ENCODE results near the gene CALR3.
A peak's percentile ranks its signal among the peaks of the same experiment; 100 is the strongest.

Gene CALR3

DNA sequence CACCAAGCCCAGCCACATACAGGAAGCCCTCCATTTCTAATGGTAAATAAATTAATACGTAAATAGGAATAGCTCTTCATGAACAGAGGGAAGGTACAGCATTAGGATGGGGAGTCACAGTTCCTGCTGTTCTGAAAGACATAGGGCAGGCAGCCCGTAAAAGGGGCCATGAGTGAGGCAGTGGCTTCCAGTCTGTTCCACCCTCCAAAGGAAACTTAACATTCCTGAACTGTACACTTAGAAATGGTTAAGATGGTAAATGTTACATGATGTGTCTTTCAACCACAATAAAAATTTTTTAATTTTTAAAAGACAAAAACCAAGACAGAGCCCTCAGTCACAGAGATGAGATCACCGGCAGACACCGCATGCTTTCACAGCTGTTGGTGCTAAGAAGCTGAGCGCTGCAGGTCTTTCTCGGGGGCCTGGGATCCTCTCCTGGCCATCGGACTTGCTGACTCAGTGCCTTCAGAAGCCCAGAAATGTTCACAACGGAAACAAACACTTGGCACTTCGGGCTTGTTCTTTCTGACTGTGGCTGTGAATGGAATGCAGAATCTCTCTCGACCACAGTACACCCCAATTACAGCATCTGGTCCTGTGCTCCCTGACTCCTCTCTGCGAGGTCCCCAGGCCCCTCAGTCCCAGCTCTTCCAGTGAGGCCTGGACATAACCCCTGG lies 60.6 kb downstream of the CALR3 start:
- DNase-seq: no peak
- no peaks in the 10 kb centered on the region for H3K27me3 Mint-ChIP-seq (ENCODE audit: low read depth, poor library complexity)
- H3K4me3 Mint-ChIP-seq: no peak overlapping the region
- TF ChIP-seq, protein P1, sequence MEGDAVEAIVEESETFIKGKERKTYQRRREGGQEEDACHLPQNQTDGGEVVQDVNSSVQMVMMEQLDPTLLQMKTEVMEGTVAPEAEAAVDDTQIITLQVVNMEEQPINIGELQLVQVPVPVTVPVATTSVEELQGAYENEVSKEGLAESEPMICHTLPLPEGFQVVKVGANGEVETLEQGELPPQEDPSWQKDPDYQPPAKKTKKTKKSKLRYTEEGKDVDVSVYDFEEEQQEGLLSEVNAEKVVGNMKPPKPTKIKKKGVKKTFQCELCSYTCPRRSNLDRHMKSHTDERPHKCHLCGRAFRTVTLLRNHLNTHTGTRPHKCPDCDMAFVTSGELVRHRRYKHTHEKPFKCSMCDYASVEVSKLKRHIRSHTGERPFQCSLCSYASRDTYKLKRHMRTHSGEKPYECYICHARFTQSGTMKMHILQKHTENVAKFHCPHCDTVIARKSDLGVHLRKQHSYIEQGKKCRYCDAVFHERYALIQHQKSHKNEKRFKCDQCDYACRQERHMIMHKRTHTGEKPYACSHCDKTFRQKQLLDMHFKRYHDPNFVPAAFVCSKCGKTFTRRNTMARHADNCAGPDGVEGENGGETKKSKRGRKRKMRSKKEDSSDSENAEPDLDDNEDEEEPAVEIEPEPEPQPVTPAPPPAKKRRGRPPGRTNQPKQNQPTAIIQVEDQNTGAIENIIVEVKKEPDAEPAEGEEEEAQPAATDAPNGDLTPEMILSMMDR (IDR thresholded peaks at IDR 0.05): no peak
- no peaks in the 10 kb centered on the region for H3K4me1 Mint-ChIP-seq
- H3K27ac Mint-ChIP-seq: peak overlapping the region; percentile 93
- peaks cover 72% of the 10 kb centered on the region for H3K36me3 Mint-ChIP-seq (ENCODE audit: low read depth)
- no peaks in the 10 kb centered on the region for H3K9me3 Mint-ChIP-seq

DNA sequence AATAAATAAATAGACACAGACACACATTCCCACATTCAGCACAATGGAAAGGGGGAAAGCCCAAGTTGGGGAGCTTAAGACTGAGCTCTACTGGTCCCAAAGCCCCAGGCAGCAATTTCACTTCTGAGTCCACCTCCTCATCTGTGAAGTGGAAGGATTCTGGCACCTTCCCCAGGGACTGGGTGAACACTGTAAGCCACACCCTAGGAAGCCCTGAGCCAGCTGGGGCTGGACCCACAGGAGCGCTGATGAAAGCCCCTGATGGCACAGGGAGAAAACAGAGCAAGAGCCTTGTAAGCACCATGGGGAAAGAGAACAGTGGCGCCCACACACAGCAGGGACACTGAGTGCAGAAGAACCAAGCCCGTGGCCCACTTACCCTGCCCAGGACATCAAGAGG lies 62.0 kb downstream of the CALR3 start:
- peaks cover 63% of the 10 kb centered on the region for H3K36me3 Mint-ChIP-seq (ENCODE audit: low read depth)
- no peaks in the 10 kb centered on the region for H3K9me3 Mint-ChIP-seq
- H3K4me3 Mint-ChIP-seq: no peak overlapping the region
- DNase-seq: no peak
- H3K27ac Mint-ChIP-seq: no peak overlapping the region
- H3K4me1 Mint-ChIP-seq: no peaks in the 10 kb centered on the region
- no peaks in the 10 kb centered on the region for H3K27me3 Mint-ChIP-seq (ENCODE audit: low read depth, poor library complexity)
- TF ChIP-seq, protein P1 (IDR thresholded peaks at IDR 0.05): no peak

DNA sequence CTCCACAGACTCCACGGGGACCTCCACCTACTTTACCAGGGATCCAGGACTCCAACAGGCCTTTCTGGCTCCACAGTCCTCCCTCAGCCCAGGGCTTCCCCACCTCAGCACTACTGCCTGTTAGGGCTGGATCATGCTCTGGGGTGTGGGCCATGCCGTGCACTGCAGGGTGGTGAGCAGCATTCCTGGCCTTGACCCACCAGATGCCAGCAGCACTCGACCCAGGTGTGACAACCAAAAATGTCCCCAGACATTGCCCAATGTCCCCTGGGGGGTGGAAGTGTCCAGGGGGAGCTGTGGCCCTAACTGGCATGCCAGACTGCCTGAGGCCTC lies 66.2 kb downstream of the CALR3 start:
- H3K9me3 Mint-ChIP-seq: no peaks in the 10 kb centered on the region
- H3K27ac Mint-ChIP-seq: peak overlapping the region; percentile 32
- peaks cover 55% of the 10 kb centered on the region for H3K36me3 Mint-ChIP-seq (ENCODE audit: low read depth)
- no peaks in the 10 kb centered on the region for H3K27me3 Mint-ChIP-seq (ENCODE audit: low read depth, poor library complexity)
- no peak overlapping the region for H3K4me3 Mint-ChIP-seq
- TF ChIP-seq, protein P1 (IDR thresholded peaks at IDR 0.05): no peak
- DNase-seq: no peak
- no peaks in the 10 kb centered on the region for H3K4me1 Mint-ChIP-seq

DNA sequence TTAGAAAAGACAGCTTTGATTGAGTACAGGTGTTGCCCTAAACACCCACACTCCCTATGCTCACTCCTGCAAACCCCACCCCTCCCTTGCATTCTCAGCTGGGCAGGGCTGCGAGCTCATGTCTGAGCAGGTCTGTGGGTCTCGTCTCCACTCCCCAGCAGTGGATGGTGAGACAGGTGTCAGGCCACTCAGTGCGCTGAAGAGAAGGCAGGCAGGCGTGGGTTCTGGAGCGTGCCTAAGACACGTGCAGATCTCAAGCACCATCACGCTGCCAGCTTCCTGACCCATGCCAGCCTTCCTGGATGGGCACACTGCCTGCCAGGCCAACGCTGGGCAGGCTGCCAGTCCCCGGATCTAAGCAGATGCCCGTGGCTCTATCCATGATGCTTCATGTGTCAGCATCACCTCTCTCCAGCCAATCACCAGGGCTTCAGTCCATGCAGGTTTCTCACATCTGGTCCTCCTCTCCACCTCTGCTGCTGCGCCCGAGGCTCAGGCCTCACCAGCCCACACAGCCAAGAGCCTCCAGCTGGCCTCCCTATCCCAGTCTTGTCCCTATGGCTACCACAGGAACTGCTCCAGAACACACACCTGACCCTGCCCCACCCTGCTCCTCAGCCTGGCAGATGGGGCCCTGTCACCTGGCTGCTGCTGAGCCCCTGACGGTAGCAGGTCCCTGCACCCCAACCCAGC lies 66.8 kb downstream of the CALR3 start:
- H3K4me3 Mint-ChIP-seq: no peak overlapping the region
- H3K27me3 Mint-ChIP-seq (ENCODE audit: low read depth, poor library complexity): no peaks in the 10 kb centered on the region
- H3K36me3 Mint-ChIP-seq (ENCODE audit: low read depth): peaks cover 50% of the 10 kb centered on the region
- no peaks in the 10 kb centered on the region for H3K4me1 Mint-ChIP-seq
- no peak overlapping the region for H3K27ac Mint-ChIP-seq
- no peak for DNase-seq
- TF ChIP-seq, protein P1 (IDR thresholded peaks at IDR 0.05): no peak
- no peaks in the 10 kb centered on the region for H3K9me3 Mint-ChIP-seq

Data from nephron progenitor cell (in vitro differentiated cells).